GM11168 (cell line): Measurements from ENCODE around the gene DNER.

Experiments used
- in situ Hi-C: fragments of 300-500 bp; cut with MboI; formaldehyde crosslinking; loops from one replicate; pipeline ENCODE4 v1.12.0; 2022; ENCODE audit warnings: low sequenced_read_pairs; ENCODE audit not compliant: unreplicated experiment

The DNER gene

DNA sequence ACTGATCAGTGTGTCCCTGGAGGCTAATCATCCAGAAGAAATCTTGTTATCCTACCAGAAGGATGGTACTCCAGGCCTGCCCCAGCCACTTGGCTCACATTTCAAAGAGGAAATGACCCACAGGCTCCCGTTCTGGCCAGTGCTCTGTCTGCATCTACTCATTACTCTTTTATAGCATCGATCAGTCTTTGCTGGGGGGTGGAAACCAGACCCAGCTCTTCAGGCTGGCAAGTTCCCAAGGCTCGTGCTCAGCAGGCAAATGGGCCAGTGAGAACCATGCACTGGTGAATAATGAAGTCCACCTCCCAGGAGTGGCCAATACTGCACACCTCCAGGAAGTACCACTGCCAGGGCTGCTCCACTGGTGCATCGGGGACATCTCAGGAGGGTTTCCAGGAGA lies 38.8 kb downstream of the DNER start:
- in situ Hi-C loops, result no loop called here

GRCh38 chr2:229674830-229675530 lies 39.4 kb downstream of the DNER start:
- in situ Hi-C loops, result no loop called here

DNA sequence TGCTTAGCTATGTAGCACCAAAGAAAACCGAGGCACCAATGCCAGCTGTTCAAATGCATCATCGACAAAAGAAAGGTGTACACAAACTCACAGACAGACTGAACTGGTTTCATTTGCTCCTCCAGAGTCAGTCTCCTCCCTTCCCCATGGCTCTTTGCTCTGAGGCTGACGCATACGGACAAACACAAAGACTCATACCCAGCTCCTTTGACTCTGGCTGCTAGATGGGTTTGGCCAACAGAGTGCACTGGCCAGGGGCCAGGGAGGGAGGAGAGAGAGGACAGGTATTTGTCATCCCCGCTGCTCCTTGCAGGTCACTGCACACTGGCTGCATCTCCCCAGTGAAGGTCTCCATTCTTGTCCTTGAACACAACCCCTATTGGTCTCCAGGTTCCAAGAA lies 40.7 kb downstream of the DNER start:
- in situ Hi-C loops, result no loop called here

GRCh38 chr2:229672021-229672420 lies 42.3 kb downstream of the DNER start:
- in situ Hi-C loops, result no loop called here

GRCh38 chr2:229669841-229670240 lies 44.5 kb downstream of the DNER start:
- in situ Hi-C loops, result no loop called here

DNA sequence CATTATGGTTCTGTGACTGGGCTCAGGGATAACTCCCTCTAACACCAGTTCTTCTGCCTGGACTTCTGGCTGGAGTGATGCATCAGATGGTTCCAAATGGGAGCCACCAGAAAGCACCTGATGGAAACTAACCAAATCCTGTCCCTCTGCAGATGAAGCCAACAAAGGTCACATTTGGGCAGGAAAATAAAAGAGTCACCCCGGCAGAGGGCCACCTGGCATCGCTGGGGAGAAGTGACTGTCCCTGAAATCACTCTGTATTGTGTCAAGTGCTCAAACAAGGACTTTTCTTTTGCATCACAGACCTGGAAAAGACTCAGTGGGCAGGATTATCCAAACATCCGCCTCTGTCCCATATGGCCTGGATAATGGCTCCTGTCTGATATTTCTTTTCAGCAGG lies 47.5 kb downstream of the DNER start:
- in situ Hi-C loops, result no loop called here

- in situ Hi-C loops, result no loop called here
These were observed 49.2 kb downstream of the DNER start for GRCh38 chr2:229665158-229665557.

DNA sequence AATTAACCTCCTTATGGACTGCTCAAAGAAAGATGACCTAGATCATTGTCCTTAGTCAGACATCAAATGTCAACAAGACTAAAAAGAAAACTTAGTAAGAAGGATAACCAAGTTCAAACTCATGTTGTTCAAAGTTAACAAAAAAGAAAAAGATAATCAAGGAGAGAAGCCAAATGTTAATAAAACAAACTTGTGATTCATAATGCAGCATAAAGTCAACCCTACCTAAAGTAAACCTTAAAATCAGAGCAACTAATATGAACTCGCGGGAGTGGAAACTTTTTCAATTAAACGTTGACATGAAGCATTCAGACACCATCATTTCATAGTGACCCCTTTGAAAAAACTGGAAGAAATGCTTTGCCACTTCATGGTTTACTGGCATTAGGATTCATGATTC lies 52.9 kb downstream of the DNER start:
- in situ Hi-C loops, result no loop called here

DNA sequence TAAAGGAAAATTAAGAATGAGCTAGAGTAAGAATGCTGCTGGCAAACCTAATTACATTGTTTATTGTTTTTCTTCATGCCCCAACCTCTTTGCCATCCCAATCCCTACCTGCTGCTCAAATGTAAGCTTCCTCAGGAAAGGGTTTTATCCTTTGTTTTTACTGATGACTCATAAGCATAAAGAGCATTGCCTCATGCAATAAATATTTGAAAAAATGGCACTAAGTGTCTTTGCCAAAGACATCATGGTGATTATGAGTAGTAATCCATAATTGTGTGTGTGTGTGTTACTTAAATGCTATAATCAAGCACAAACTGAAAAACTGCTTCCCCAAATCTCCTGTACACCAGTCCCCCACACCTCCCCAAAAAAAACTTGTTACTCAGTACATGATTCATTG lies 53.4 kb downstream of the DNER start:
- in situ Hi-C loops, result no loop called here

GRCh38 chr2:229660391-229660790 lies 54.0 kb downstream of the DNER start:
- in situ Hi-C loops, result no loop called here

DNA sequence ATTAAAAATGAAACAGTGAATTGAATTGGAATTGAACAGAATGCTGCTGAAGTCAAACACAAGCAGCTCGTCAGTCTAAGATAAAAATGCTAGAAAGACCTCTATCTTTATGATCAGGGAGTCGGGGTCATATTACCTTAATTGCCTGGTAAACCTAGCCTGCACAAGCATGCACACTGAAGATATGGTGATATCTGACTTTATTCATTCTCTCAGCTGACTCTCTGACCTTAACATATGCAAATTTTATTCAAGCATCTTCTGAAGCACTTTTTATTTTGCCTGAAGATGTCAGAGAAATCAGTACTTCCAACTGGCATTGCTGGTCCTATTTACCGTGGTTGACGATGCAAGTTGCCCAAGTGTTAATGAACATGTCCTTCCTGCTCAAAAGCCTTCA lies 56.4 kb downstream of the DNER start:
- in situ Hi-C loops, result no loop called here

DNA sequence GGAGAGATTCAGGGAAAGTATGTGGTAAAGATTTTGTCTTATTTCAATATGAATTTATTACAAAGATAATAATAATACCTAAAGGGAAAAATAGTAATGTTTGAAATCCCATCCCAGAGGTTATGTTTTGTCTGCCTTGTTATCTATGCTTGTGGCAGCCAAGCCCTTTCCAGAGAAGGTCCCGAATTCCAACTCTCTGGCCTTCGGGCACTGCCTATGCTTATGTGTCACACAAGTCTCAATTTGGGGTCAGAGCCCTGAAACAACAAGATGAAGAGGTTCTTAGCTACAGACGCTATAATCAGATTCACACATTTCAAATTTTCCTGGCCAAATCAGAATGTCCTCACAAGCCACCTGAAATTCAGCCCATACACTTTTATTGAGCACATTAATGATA lies 59.9 kb downstream of the DNER start:
- in situ Hi-C loops, result no loop called here

DNA sequence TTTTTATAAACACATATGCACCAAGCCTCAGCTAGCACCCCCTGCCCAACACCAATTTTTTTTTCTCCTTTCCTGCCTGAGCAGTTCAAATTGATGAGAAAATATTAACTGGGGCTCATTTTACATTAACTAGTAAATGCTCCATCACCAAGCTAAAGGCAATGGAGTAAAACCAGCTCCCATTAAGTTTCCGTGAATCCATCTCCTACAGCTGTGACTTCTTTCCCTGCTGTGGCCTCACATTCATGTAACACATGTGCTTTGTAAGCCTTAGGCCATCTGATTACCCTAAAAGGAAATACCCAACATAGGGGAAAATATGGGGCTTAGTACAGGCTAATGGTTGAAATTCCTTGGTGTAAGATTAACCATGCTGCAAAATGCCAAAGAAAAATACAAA lies 60.8 kb downstream of the DNER start:
- in situ Hi-C loops, result no loop called here

GRCh38 chr2:229652796-229653195 lies 61.6 kb downstream of the DNER start:
- in situ Hi-C loops, result no loop called here

- in situ Hi-C loops, result no loop called here
These were observed 63.5 kb downstream of the DNER start for GRCh38 chr2:229650901-229651300.

DNA sequence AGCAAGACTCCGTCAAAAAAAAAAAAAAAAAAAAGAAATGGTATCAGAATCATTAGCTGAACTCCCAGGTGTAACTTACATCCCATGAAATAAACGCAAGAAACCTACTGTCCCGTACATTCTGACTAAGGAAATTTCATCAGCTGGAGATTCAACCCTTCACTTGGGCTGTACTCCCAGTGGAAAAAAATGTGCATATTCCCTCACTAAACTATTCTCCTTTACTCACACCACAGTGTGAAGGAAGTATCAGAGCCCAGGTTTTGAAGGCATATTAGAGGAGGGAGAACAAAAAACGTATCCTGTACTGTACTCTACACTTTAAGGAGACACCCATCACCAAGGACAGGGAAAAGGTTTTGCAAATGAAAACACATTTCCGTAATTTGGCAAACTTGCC lies 64.3 kb downstream of the DNER start:
- in situ Hi-C loops, result no loop called here

DNA sequence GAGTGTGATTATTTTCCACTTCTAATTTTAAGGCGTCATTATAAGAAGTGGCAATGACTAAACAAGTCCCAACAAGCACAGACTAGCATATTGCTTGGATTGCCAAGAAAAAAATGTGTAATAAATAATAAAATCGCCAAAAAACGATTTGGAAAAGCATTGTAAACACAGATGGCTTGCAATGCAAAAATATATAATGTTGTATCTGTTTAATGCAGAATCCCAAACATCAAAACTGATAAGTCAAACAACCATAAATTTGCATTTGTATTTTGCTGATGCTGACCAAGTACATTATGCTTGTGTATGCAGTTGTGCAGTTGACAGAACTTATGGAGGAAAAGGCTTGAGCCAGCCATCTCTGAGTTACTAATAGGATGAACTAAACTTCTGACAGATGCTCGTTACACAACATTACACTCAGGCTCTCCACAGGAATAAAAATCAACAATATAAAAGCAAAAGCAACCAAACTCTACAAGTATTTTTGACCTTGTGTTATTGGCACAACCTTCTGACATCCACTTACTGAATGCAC lies 68.1 kb downstream of the DNER start:
- in situ Hi-C loops, result no loop called here

DNA sequence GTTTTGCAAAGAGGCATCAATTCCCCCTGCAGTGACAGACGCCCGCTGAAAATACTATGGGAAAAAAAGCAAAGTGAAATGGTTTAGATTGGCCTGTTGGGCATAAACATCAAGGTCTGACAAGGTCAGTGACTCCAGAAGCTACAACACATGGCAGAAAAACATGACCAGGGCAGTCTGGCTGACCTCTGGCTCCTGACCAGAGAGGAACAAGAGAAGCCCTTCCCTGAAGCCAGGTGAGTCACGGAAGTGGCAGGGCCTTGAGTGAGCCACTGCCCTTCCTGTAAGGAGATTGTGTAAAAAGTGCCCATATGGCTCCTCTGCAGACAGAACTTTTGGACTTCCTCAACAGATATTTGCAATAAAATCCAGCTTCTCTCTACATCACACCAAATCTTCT lies 72.0 kb downstream of the DNER start:
- in situ Hi-C loops, result no loop called here

- in situ Hi-C loops, result no loop called here
These were observed 72.7 kb downstream of the DNER start for GRCh38 chr2:229641676-229642075.

GRCh38 chr2:229640636-229641035 lies 73.7 kb downstream of the DNER start:
- in situ Hi-C loops, result no loop called here

- in situ Hi-C loops, result no loop called here
These were observed 77.8 kb downstream of the DNER start for GRCh38 chr2:229636571-229636970.

GRCh38 chr2:229635371-229635680 lies 79.0 kb downstream of the DNER start:
- in situ Hi-C loops, result no loop called here
